Spleen (tissue), 7 donors: ENCODE results near the gene ZNF785.

Experiments
- POLR2AphosphoS5 ChIP-seq, 3 donors: sonication (generic); formaldehyde crosslinking; IDR thresholded peaks; one replicate each; pipeline ENCODE4 v1.5.1; 2017; ENCODE audit warnings: antibody characterized with exemption in 3 of 3
- TF ChIP-seq, protein P1 (sequence below), 11 experiments: fragments of 200-600 bp in 7 of 11; fragments of 450-650 bp in 4 of 11; sonication (generic) in 4 of 11; IDR thresholded peaks in 8 of 11; conservative IDR thresholded peaks in 3 of 11; 1 replicate in 7 of 11; 2 replicates in 4 of 11; pipeline versions ENCODE4 v1.4.0 to v1.8.0; 2016 to 2021; ENCODE audit warnings: antibody characterized with exemption in 11 of 11, inconsistent platforms in 4 of 11, mild to moderate bottlenecking in 1 of 11
- donor health status: DM: no; HTN: no; CAD: no; lungs with moderate emphysema.
- donor health status: DM: no; HTN: no; CAD: no.
- donor health status: DM: no; HTN: no; CAD: no.

DNA sequence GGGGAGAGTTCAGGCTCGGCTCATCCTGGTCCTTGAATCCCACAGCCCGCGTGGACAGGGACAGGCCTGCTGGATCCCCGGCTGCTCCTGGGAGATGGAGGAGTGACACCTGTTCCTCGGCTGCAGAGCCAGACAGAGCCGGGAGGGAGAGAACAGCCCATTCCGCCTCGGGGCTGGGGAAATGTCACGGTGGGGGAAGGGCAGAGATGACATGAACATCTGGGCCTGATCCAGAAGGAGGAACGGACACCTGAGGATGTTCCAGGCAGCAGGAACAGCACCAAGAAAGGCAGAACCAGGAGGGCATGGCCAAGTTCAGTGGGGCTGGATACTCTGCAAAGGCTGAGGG, 29.4 kb downstream of the ZNF785 start:
- TF ChIP-seq, protein P1, sequence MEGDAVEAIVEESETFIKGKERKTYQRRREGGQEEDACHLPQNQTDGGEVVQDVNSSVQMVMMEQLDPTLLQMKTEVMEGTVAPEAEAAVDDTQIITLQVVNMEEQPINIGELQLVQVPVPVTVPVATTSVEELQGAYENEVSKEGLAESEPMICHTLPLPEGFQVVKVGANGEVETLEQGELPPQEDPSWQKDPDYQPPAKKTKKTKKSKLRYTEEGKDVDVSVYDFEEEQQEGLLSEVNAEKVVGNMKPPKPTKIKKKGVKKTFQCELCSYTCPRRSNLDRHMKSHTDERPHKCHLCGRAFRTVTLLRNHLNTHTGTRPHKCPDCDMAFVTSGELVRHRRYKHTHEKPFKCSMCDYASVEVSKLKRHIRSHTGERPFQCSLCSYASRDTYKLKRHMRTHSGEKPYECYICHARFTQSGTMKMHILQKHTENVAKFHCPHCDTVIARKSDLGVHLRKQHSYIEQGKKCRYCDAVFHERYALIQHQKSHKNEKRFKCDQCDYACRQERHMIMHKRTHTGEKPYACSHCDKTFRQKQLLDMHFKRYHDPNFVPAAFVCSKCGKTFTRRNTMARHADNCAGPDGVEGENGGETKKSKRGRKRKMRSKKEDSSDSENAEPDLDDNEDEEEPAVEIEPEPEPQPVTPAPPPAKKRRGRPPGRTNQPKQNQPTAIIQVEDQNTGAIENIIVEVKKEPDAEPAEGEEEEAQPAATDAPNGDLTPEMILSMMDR (IDR thresholded peaks at IDR 0.05 in 8 of 11, conservative IDR thresholded peaks at IDR 0.05 in 3 of 11), result no peak
- no peak for TF ChIP-seq POLR2AphosphoS5 (IDR thresholded peaks at IDR 0.05)
